ENCODE results near the gene LGI2.

DNA sequence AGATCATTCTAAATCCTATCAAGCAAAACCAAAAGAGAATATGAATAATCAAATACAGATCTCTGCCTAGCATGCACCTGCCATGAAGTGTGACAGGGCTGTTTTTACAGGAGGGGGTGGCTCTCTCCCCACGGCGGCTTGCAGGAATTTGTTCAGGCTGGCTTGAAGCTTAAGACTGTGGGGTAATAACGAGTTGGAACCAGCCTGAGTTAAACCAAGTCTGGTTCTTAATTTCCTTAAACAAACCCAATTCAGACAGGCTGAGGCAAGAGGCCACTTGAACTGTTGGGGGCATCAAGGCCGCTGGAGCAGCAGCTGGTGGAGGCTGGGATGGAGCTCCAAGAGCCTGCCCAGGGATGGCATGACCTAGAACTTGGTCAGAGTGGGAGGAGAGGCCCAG is 45.1 kb upstream of the LGI2 start:
- TF ChIP-seq, protein P1, sequence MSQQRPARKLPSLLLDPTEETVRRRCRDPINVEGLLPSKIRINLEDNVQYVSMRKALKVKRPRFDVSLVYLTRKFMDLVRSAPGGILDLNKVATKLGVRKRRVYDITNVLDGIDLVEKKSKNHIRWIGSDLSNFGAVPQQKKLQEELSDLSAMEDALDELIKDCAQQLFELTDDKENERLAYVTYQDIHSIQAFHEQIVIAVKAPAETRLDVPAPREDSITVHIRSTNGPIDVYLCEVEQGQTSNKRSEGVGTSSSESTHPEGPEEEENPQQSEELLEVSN (IDR thresholded peaks at IDR 0.05) = no peak
- TF ChIP-seq, protein P2, sequence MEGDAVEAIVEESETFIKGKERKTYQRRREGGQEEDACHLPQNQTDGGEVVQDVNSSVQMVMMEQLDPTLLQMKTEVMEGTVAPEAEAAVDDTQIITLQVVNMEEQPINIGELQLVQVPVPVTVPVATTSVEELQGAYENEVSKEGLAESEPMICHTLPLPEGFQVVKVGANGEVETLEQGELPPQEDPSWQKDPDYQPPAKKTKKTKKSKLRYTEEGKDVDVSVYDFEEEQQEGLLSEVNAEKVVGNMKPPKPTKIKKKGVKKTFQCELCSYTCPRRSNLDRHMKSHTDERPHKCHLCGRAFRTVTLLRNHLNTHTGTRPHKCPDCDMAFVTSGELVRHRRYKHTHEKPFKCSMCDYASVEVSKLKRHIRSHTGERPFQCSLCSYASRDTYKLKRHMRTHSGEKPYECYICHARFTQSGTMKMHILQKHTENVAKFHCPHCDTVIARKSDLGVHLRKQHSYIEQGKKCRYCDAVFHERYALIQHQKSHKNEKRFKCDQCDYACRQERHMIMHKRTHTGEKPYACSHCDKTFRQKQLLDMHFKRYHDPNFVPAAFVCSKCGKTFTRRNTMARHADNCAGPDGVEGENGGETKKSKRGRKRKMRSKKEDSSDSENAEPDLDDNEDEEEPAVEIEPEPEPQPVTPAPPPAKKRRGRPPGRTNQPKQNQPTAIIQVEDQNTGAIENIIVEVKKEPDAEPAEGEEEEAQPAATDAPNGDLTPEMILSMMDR (IDR thresholded peaks at IDR 0.05; ENCODE audit: control extremely low read depth in 1 of 3, insufficient read depth in 1 of 3, low read depth in 1 of 3, low read length in 3 of 3) = no peak
- TF ChIP-seq POLR2A (IDR thresholded peaks at IDR 0.05; ENCODE audit: control extremely low read depth in 1 of 2, low read depth in 2 of 2, low read length in 2 of 2) (no peak), EZH2 (IDR thresholded peaks at IDR 0.05; ENCODE audit: low read depth, low read length, severe bottlenecking) (no peak)

Data from H1 (cell line).